Transverse colon (tissue), 4 donors: ENCODE measurements around the gene GTF2IRD1. TPM values are rescaled to one million over a fixed set of nuclear protein-coding genes. Genes with fewer than 3 reads are reported as not detected.

Experiments
- DNase-seq: peaks from one replicate; pipeline ENCODE4 v3.0.0-alpha.2; 2019
- H3K27ac ChIP-seq, 4 donors: fragments of 200-600 bp; sonication (generic); 2 replicates each; pipeline ENCODE4 v1.5.1; 2016 to 2018; ENCODE audit warnings: inconsistent platforms in 4 of 4
- H3K27me3 ChIP-seq: fragments of 200-600 bp; sonication (generic); 2 replicates; pipeline ENCODE4 v1.5.1; 2017; ENCODE audit warnings: inconsistent platforms
- H3K36me3 ChIP-seq, 4 donors: fragments of 200-600 bp; sonication (generic); 2 replicates each; pipeline ENCODE4 v1.5.1; 2017 to 2019; ENCODE audit warnings: inconsistent platforms in 4 of 4
- H3K4me1 ChIP-seq, 4 donors: fragments of 200-600 bp; sonication (generic); 2 replicates each; pipeline ENCODE4 v1.5.1; 2017 to 2020; ENCODE audit warnings: inconsistent platforms in 4 of 4
- H3K4me3 ChIP-seq, 4 donors: fragments of 200-600 bp; sonication (generic); 1 replicate in 1 of 4; 2 replicates in 3 of 4; pipeline versions ENCODE4 v1.5.1 to v1.6.1; 2017 to 2019; ENCODE audit warnings: inconsistent platforms in 4 of 4
- H3K9me3 ChIP-seq, 2 donors: fragments of 200-600 bp; sonication (generic); 2 replicates each; pipeline ENCODE4 v1.5.1; 2017 to 2019; ENCODE audit warnings: inconsistent platforms in 2 of 2
- EP300 ChIP-seq: sonication (generic); formaldehyde crosslinking; IDR thresholded peaks from one replicate; pipeline ENCODE4 v1.6.1; 2017; ENCODE audit warnings: antibody characterized with exemption, low read depth
- POLR2A ChIP-seq: fragments of 450-650 bp; IDR thresholded peaks from one replicate; pipeline ENCODE4 v1.6.1; 2016; ENCODE audit warnings: antibody characterized with exemption, mild to moderate bottlenecking, moderate library complexity
- POLR2AphosphoS5 ChIP-seq, 3 donors: sonication (generic); formaldehyde crosslinking; IDR thresholded peaks; one replicate each; pipeline ENCODE4 v1.6.1; 2016; ENCODE audit warnings: antibody characterized with exemption in 3 of 3
- WGBS, 2 donors: methylation state at CpG; one replicate each; pipeline ENCODE4 v1.1.5; 2018; ENCODE audit warnings: low coverage in 1 of 2; 5-methylcytosine and 5-hydroxymethylcytosine counted together
- in situ Hi-C, 4 donors: fragments of 200-750 bp; cut with MboI; loops; one replicate each; pipeline versions ENCODE4 v1.15.0 to v1.15.1; 2017; ENCODE audit warnings: low sequenced_read_pairs in 3 of 4, low pct_ligation_motif_present in 1 of 4, low pct_unique_long_range_greater_than_20kb in 1 of 4
- intact Hi-C: fragments of 100-400 bp; cut with DNase I; formaldehyde crosslinking; loops from one replicate; pipeline ENCODE4 v1.15.1; 2023; ENCODE audit warnings: low total_unique reads
- total RNA-seq, 4 donors: library from RNA; depleted of rRNA; stranded (reverse); fragments of >200 nt; gene quantifications; one replicate each; pipeline ENCODE4 v1.1.0, GENCODE V29; 2016
- TF ChIP-seq, protein P1 (sequence below), 5 experiments: fragments of 200-600 bp in 3 of 5; fragments of 450-650 bp in 2 of 5; sonication (generic) in 3 of 5; IDR thresholded peaks; 1 replicate in 2 of 5; 2 replicates in 3 of 5; pipeline ENCODE4 v1.5.1; 2016 to 2017; ENCODE audit warnings: antibody characterized with exemption in 5 of 5, inconsistent platforms in 3 of 5, mild to moderate bottlenecking in 2 of 5, moderate library complexity in 1 of 5

Gene GTF2IRD1
- total RNA-seq, 4 donors from 2014 or later: 4.6 to 22.4 (median 14.7) TPM

GRCh38 chr7:74518041-74518440 lies 64.3 kb downstream of the GTF2IRD1 start:
- H3K36me3 ChIP-seq: peaks cover 0 to 15% (median 4%) of the 10 kb centered on the region in 4 donors
- H3K27ac ChIP-seq: no peak overlapping the region
- H3K27me3 ChIP-seq: no peaks in the 10 kb centered on the region
- in situ Hi-C loops: no loop called here
- intact Hi-C loops: no loop called here
- no peak overlapping the region for H3K4me3 ChIP-seq
- no peaks in the 10 kb centered on the region for H3K4me1 ChIP-seq
- WGBS, 2 donors: 86% methylated on average over 13 of the region's 13 CpGs; no CpG with 5 or more reads in 1 of the 2 donors
- H3K9me3 ChIP-seq: peaks cover 0 to 8% of the 10 kb centered on the region in 2 donors
- TF ChIP-seq POLR2A (no peak), EP300 (no peak), POLR2AphosphoS5 (IDR thresholded peaks at IDR 0.05) (no peak)
- TF ChIP-seq, protein P1, sequence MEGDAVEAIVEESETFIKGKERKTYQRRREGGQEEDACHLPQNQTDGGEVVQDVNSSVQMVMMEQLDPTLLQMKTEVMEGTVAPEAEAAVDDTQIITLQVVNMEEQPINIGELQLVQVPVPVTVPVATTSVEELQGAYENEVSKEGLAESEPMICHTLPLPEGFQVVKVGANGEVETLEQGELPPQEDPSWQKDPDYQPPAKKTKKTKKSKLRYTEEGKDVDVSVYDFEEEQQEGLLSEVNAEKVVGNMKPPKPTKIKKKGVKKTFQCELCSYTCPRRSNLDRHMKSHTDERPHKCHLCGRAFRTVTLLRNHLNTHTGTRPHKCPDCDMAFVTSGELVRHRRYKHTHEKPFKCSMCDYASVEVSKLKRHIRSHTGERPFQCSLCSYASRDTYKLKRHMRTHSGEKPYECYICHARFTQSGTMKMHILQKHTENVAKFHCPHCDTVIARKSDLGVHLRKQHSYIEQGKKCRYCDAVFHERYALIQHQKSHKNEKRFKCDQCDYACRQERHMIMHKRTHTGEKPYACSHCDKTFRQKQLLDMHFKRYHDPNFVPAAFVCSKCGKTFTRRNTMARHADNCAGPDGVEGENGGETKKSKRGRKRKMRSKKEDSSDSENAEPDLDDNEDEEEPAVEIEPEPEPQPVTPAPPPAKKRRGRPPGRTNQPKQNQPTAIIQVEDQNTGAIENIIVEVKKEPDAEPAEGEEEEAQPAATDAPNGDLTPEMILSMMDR (IDR thresholded peaks at IDR 0.05): no peak
- DNase-seq: no peak

DNA sequence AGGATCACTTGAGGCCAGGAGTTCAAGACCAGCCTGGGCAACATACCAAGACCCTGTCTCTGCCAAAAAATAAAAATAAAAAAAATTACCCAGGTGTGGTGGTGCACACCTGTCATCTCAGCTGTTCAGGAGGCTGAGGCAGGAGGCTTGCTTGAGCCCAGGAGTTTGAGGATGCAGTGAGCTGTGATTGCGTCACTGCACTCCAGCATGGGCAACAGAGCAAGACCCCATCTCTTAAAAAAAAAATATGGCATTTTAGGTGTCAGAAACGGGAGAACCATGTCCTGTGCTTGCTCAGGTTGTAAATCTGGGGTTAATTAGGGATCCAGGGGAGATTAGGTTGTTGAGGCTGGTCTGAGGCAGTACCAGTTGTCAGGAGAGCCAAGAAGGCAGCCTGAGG lies 64.9 kb downstream of the GTF2IRD1 start:
- in situ Hi-C loops (no loop called here), intact Hi-C loops (no loop called here)
- no peak overlapping the region for H3K4me3 ChIP-seq
- no peak overlapping the region for H3K27ac ChIP-seq
- H3K4me1 ChIP-seq: no peaks in the 10 kb centered on the region
- DNase-seq: no peak
- H3K27me3 ChIP-seq: no peaks in the 10 kb centered on the region
- WGBS, 2 donors: 82 to 92% methylated on average over 2 of the region's 2 CpGs
- peaks cover 0 to 15% (median 4%) of the 10 kb centered on the region in 4 donors for H3K36me3 ChIP-seq
- peaks cover 0 to 8% of the 10 kb centered on the region in 2 donors for H3K9me3 ChIP-seq
- TF ChIP-seq POLR2AphosphoS5 (IDR thresholded peaks at IDR 0.05): no peak
- TF ChIP-seq, protein P1 (IDR thresholded peaks at IDR 0.05): no peak
- no peak for TF ChIP-seq POLR2A
- TF ChIP-seq EP300: no peak

GRCh38 chr7:74519395-74519794 lies 65.7 kb downstream of the GTF2IRD1 start:
- TF ChIP-seq, protein P1 (IDR thresholded peaks at IDR 0.05): no peak
- TF ChIP-seq POLR2A (no peak), POLR2AphosphoS5 (IDR thresholded peaks at IDR 0.05) (no peak), EP300 (no peak)
- intact Hi-C loops (no loop called here), in situ Hi-C loops (no loop called here)
- H3K9me3 ChIP-seq: peaks cover 0 to 8% of the 10 kb centered on the region in 2 donors
- DNase-seq: no peak
- H3K4me1 ChIP-seq: no peaks in the 10 kb centered on the region
- H3K36me3 ChIP-seq: peaks cover 0 to 15% (median 4%) of the 10 kb centered on the region in 4 donors
- no peaks in the 10 kb centered on the region for H3K27me3 ChIP-seq
- H3K4me3 ChIP-seq: no peak overlapping the region
- no peak overlapping the region for H3K27ac ChIP-seq
- 97% methylated on average over 14 of the region's 14 CpGs; no CpG with 5 or more reads in 1 of the 2 donors for WGBS, 2 donors

DNA sequence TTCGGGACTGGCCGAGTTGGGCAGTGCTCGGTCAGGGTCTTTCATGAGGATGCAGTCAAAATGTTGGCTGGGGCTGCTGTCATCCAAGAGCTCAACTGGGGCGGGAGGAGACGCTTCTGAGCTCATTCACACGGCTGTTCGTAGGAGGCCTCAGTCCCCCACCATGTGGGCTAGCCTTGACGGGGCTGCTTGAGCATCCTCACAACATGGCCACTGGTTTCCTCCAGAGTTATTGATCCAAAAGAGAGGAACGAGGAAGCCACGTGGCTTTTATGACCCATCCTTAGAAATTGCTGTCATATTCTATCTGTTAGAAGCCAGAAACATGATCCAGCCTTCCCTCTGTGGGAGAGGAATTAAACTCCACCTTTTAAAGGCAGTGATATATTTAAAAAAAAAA lies 68.1 kb downstream of the GTF2IRD1 start:
- H3K4me1 ChIP-seq: peaks cover 6 to 13% (median 8%) of the 10 kb centered on the region in 4 donors
- no peaks in the 10 kb centered on the region for H3K27me3 ChIP-seq
- H3K36me3 ChIP-seq: peaks cover 0 to 15% (median 3%) of the 10 kb centered on the region in 4 donors
- H3K4me3 ChIP-seq: no peak overlapping the region
- DNase-seq: no peak
- no peak overlapping the region for H3K27ac ChIP-seq
- intact Hi-C loops (no loop called here), in situ Hi-C loops (no loop called here)
- TF ChIP-seq POLR2A: no peak
- TF ChIP-seq POLR2AphosphoS5 (IDR thresholded peaks at IDR 0.05): no peak
- H3K9me3 ChIP-seq: peaks cover 0 to 8% of the 10 kb centered on the region in 2 donors
- 84 to 100% methylated on average over 1 to 10 of the region's 10 CpGs for WGBS, 2 donors
